HG03095 (cell line): ENCODE measurements around the gene TAF4.
"Not testable (repeated sequence)": the region's sequence is repeated elsewhere in the genome, so short reads cannot be mapped to it uniquely, and the experiment has no call there.

Experiments used
- ATAC-seq: cut with Tn5 transposase; IDR thresholded peaks from one replicate; pipeline ENCODE4 v1.9.1; 2021; ENCODE audit warnings: moderate library complexity; ENCODE audit not compliant: unreplicated experiment

Gene TAF4

GRCh38 chr20:62065674-62066338 lies at the start of gene TAF4:
Gene TAF4, minus strand, starts transcription at chr20:62065881. Its CDS starts 71 bp downstream, at chr20:62065810.
- ATAC-seq: peak; percentile 54

- no peak for ATAC-seq
These were observed 49.2 kb upstream of the TAF4 start for GRCh38 chr20:62114894-62115293.

GRCh38 chr20:62112368-62112767 lies 46.7 kb upstream of the TAF4 start:
- no peak for ATAC-seq

- ATAC-seq: no peak
These were observed 45.5 kb upstream of the TAF4 start for GRCh38 chr20:62111148-62111547.

- ATAC-seq: no peak
These were observed 39.9 kb upstream of the TAF4 start for GRCh38 chr20:62105592-62105991.

GRCh38 chr20:62104791-62105345 lies 39.2 kb upstream of the TAF4 start:
- no peak for ATAC-seq

GRCh38 chr20:62104234-62104789 lies 38.6 kb upstream of the TAF4 start:
- ATAC-seq: no peak

- ATAC-seq: no peak
These were observed 38.0 kb upstream of the TAF4 start for GRCh38 chr20:62103508-62104233.

GRCh38 chr20:62101078-62101477 lies 35.4 kb upstream of the TAF4 start:
- no peak for ATAC-seq

GRCh38 chr20:62097881-62098407 lies 32.3 kb upstream of the TAF4 start:
- ATAC-seq: no peak

GRCh38 chr20:62096421-62097380 lies 31.0 kb upstream of the TAF4 start:
- ATAC-seq: no peak

- no peak for ATAC-seq
These were observed 23.7 kb upstream of the TAF4 start for GRCh38 chr20:62089393-62089792.

GRCh38 chr20:62088258-62089127 lies 22.8 kb upstream of the TAF4 start:
- no peak for ATAC-seq

- no peak for ATAC-seq
These were observed 22.0 kb upstream of the TAF4 start for GRCh38 chr20:62087632-62088031.

GRCh38 chr20:62087227-62087626 lies 21.5 kb upstream of the TAF4 start:
- ATAC-seq: no peak

GRCh38 chr20:62085206-62085605 lies 19.5 kb upstream of the TAF4 start:
- ATAC-seq: no peak

- ATAC-seq: not testable (repeated sequence)
These were observed 18.5 kb upstream of the TAF4 start for GRCh38 chr20:62084224-62084623.

- ATAC-seq: no peak
These were observed 17.6 kb upstream of the TAF4 start for GRCh38 chr20:62083312-62083711.

- ATAC-seq: no peak
These were observed 14.7 kb upstream of the TAF4 start for GRCh38 chr20:62080249-62080990.
